CD4-positive, alpha-beta T cell (primary cell): ENCODE results near the gene MBD5. TPM values are rescaled to one million over a fixed set of nuclear protein-coding genes. Genes with fewer than 3 reads are reported as not detected.
"Not testable (repeated sequence)": the region's sequence is repeated elsewhere in the genome, so short reads cannot be mapped to it uniquely, and the experiment has no call there.

Source experiments
- ATAC-seq: fragments of 200-7000 bp; cut with Tn5 transposase; one replicate; pipeline ENCODE4 v1.10.0; 2022; ENCODE audit warnings: mild to moderate bottlenecking; ENCODE audit not compliant: poor library complexity
- CTCF ChIA-PET: fragments of 350-600 bp; sonication (Branson Sonifier 250); formaldehyde crosslinking; loops from one replicate; lab custom pipeline; 2021; ENCODE audit warnings: antibody characterized with exemption, inconsistent platforms; lab: Charles Lee
- POLR2A ChIA-PET: fragments of 350-600 bp; sonication (Branson Sonifier 250); formaldehyde crosslinking; loops from one replicate; lab custom pipeline; 2021; ENCODE audit warnings: antibody characterized with exemption, inconsistent platforms; lab: Charles Lee
- DNase-seq, 14 experiments: peaks; one replicate each; pipeline ENCODE4 v3.0.0-alpha.2; 2013 to 2020; ENCODE audit warnings: mixed read lengths in 2 of 14
- H3K27ac ChIP-seq, 2 donors: one replicate each; pipeline versions ENCODE4 v1.5.1 to v1.7.0; 2013; ENCODE audit warnings: low read length in 2 of 2, low read depth in 1 of 2, mild to moderate bottlenecking in 1 of 2
- H3K27me3 ChIP-seq, 2 experiments: 1 replicate in 1 of 2; 2 replicates in 1 of 2; pipeline versions ENCODE4 v1.6.1 to v1.7.0; 2013; ENCODE audit warnings: low read length in 2 of 2, control low read depth in 1 of 2, mild to moderate bottlenecking in 1 of 2, moderate library complexity in 1 of 2; ENCODE audit not compliant: insufficient read depth in 2 of 2, control insufficient read depth in 1 of 2
- H3K36me3 ChIP-seq: one replicate; pipeline ENCODE4 v1.6.1; 2013; ENCODE audit warnings: low read length, control low read depth; ENCODE audit not compliant: insufficient read depth
- H3K4me1 ChIP-seq: one replicate; pipeline ENCODE4 v1.6.1; 2013; ENCODE audit warnings: low read length, control low read depth; ENCODE audit not compliant: insufficient read depth
- H3K4me3 ChIP-seq: one replicate; pipeline ENCODE4 v1.5.1; 2013; ENCODE audit warnings: mild to moderate bottlenecking, low read length, moderate library complexity
- H3K9me3 ChIP-seq, 2 experiments: 1 replicate in 1 of 2; 2 replicates in 1 of 2; pipeline versions ENCODE4 v1.6.1 to v1.7.0; 2013; ENCODE audit warnings: low read length in 2 of 2, mild to moderate bottlenecking in 2 of 2, control low read depth in 1 of 2, moderate library complexity in 1 of 2; ENCODE audit not compliant: control insufficient read depth in 1 of 2, insufficient read depth in 1 of 2
- H3K27ac Mint-ChIP-seq: one replicate; pipeline ENCODE4 v1.8.0; 2020; ENCODE audit warnings: mixed read lengths
- H3K27me3 Mint-ChIP-seq: one replicate; pipeline ENCODE4 v1.8.0; 2021; ENCODE audit warnings: mixed read lengths
- H3K36me3 Mint-ChIP-seq: one replicate; pipeline ENCODE4 v1.8.0; 2021; ENCODE audit warnings: low read depth, mixed read lengths
- H3K4me1 Mint-ChIP-seq: one replicate; pipeline ENCODE4 v1.8.0; 2021; ENCODE audit warnings: low read depth, mixed read lengths
- H3K4me3 Mint-ChIP-seq: one replicate; pipeline ENCODE4 v1.8.0; 2020; ENCODE audit warnings: mild to moderate bottlenecking, mixed read lengths
- H3K9me3 Mint-ChIP-seq: one replicate; pipeline ENCODE4 v1.8.0; 2020; ENCODE audit warnings: mixed read lengths
- CTCF ChIP-seq: fragments of 200-600 bp; IDR thresholded peaks from one replicate; pipeline ENCODE4 v1.8.0; 2022; ENCODE audit warnings: antibody characterized with exemption, mild to moderate bottlenecking
- intact Hi-C, 2 experiments: fragments of 100-400 bp; cut with DNase I in 1 of 2; cut with micrococcal nuclease in 1 of 2; formaldehyde crosslinking; loops; one replicate each; pipeline versions ENCODE4 v1.15.1 to v1.9.0; 2023 to 2025; cut with DNase I, micrococcal nuclease
- total RNA-seq, 174 experiments: library from RNA in 2 of 174; stranded (reverse) in 2 of 174; gene quantifications; one replicate each; pipeline ENCODE4 v1.2.3 and lab custom pipeline; 2021 to 2026

The MBD5 gene
- total RNA-seq, 2 experiments from 2014 or later, result 49.8 to 52.9 TPM

GRCh38 chr2:148007219-148007900 is 13.5 kb upstream of the MBD5 start:
- Mint-ChIP-seq H3K9me3 (peaks cover 8% of the 10 kb centered on the region), H3K4me3 (no peak overlapping the region), H3K27me3 (no peaks in the 10 kb centered on the region), H3K36me3 (peaks cover 91% of the 10 kb centered on the region), H3K27ac (no peak overlapping the region), H3K4me1 (peaks cover 63% of the 10 kb centered on the region)
- no peak overlapping the region for H3K4me3 ChIP-seq
- TF ChIP-seq CTCF, result no peak
- no peaks in the 10 kb centered on the region for H3K4me1 ChIP-seq
- no peak for DNase-seq
- POLR2A ChIA-PET, result no interaction called here
- no peak for ATAC-seq
- CTCF ChIA-PET, result no interaction called here
- no peaks in the 10 kb centered on the region for H3K27me3 ChIP-seq
- no peak overlapping the region for H3K27ac ChIP-seq
- intact Hi-C loops, result no loop called here
- H3K36me3 ChIP-seq, result no peaks in the 10 kb centered on the region
- peaks cover 0 to 4% of the 10 kb centered on the region in 2 experiments for H3K9me3 ChIP-seq

GRCh38 chr2:148008411-148008810 is 12.5 kb upstream of the MBD5 start:
- H3K27me3 ChIP-seq, H3K4me3 ChIP-seq, H3K4me3 Mint-ChIP-seq, CTCF ChIA-PET, ATAC-seq, POLR2A ChIA-PET, H3K9me3 Mint-ChIP-seq, H3K27me3 Mint-ChIP-seq, H3K27ac Mint-ChIP-seq, H3K36me3 ChIP-seq, H3K9me3 ChIP-seq, DNase-seq, intact Hi-C loops, H3K27ac ChIP-seq, H3K4me1 ChIP-seq: not testable (repeated sequence)
- peaks cover 93% of the 10 kb centered on the region for H3K36me3 Mint-ChIP-seq
- peaks cover 64% of the 10 kb centered on the region for H3K4me1 Mint-ChIP-seq

DNA sequence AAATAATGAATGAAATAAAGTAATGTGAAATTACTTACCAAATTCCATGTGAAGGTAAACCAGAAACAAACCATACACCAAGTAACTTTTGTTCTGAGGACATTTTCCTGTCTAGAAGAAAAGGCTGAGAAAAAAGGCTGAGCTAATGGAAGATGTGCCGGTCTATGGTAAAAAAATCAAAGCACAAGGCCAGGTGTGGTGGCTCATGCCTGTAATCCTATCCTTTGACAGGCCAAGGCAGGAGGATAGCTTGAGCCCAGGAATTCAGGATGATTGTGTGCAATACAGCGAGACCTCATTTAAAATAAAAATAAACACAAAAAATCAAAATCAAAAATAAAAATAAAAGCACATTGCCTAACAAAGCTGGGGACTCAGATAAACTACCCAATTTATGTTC is 7.0 kb upstream of the MBD5 start:
- peaks cover 61% of the 10 kb centered on the region for H3K36me3 Mint-ChIP-seq
- ATAC-seq (no peak), DNase-seq (no peak)
- no peaks in the 10 kb centered on the region for H3K27me3 Mint-ChIP-seq
- Histone ChIP-seq H3K36me3 (no peaks in the 10 kb centered on the region), H3K27me3 (no peaks in the 10 kb centered on the region), H3K9me3 (no peaks in the 10 kb centered on the region), H3K27ac (no peak overlapping the region), H3K4me1 (no peaks in the 10 kb centered on the region), H3K4me3 (no peak overlapping the region)
- POLR2A ChIA-PET, result no interaction called here
- H3K27ac Mint-ChIP-seq, result no peak overlapping the region
- H3K4me3 Mint-ChIP-seq, result no peak overlapping the region
- intact Hi-C loops, result no loop called here
- no peaks in the 10 kb centered on the region for H3K9me3 Mint-ChIP-seq
- peaks cover 79% of the 10 kb centered on the region for H3K4me1 Mint-ChIP-seq
- no peak for TF ChIP-seq CTCF
- CTCF ChIA-PET, result no interaction called here

DNA sequence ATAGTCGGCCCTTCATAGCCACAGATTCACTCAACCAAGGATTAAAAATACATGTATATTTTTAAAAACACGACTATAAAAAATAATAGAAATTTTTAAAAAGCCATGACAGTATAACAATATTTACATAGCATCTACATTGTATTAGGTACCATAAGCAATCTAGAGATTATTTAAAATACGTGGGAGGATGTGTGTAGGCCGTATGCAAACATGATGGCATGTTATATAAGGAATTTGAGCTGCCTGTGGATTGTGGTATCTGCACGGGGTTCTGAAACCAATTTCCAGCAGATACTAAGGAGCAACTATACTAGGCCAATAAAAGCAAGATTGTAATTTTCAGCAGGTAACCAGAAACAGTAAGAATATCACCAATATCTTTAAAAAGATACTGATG is 6.3 kb upstream of the MBD5 start:
- no peaks in the 10 kb centered on the region for H3K27me3 ChIP-seq
- no peak overlapping the region for H3K27ac ChIP-seq
- H3K36me3 Mint-ChIP-seq, result peaks cover 55% of the 10 kb centered on the region
- peaks cover 5% of the 10 kb centered on the region for H3K4me1 ChIP-seq
- no peaks in the 10 kb centered on the region for H3K27me3 Mint-ChIP-seq
- no peak overlapping the region for H3K27ac Mint-ChIP-seq
- POLR2A ChIA-PET, result no interaction called here
- CTCF ChIA-PET, result no interaction called here
- H3K4me3 Mint-ChIP-seq, result no peak overlapping the region
- intact Hi-C loops, result no loop called here
- no peaks in the 10 kb centered on the region for H3K9me3 Mint-ChIP-seq
- ATAC-seq, result no peak
- no peak for DNase-seq
- H3K4me3 ChIP-seq, result no peak overlapping the region
- H3K9me3 ChIP-seq, result no peaks in the 10 kb centered on the region
- peaks cover 84% of the 10 kb centered on the region for H3K4me1 Mint-ChIP-seq
- no peak for TF ChIP-seq CTCF
- no peaks in the 10 kb centered on the region for H3K36me3 ChIP-seq
